HG03097 (cell line): ENCODE data around the gene TBX1.
"Not testable (repeated sequence)": the region's sequence is repeated elsewhere in the genome, so short reads cannot be mapped to it uniquely, and the experiment has no call there.

Source experiments
- ATAC-seq: cut with Tn5 transposase; IDR thresholded peaks from one replicate; pipeline ENCODE4 v1.9.1; 2021; ENCODE audit not compliant: unreplicated experiment, low FRiP score

TBX1 gene

DNA sequence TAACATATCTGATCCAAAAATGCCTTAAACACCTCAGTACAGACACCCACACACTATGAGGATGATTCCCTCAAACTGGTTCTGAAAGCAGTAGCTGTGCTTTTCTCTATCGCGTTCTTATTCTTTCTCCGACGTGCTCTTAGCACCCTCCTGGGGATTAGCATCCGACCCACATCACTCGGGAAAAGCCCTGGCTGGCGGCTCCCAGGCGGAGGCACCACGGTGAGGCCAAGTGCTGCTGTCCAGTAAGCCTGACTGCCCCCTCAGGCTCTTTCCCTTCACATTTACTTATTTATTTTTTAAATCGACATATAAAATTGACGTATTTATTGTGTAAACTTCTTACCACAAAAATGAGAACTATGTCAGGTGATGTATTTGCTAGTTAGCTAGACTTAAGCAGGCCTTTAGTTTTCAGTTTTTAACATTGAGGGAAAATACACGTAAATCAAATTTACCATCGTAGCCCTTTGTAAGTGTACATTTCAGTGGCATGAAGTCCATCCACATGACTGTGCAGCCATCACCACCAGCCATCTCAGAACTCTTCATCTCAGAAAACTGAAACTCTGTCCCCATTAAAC, 19.2 kb downstream of the TBX1 start:
- no peak for ATAC-seq

DNA sequence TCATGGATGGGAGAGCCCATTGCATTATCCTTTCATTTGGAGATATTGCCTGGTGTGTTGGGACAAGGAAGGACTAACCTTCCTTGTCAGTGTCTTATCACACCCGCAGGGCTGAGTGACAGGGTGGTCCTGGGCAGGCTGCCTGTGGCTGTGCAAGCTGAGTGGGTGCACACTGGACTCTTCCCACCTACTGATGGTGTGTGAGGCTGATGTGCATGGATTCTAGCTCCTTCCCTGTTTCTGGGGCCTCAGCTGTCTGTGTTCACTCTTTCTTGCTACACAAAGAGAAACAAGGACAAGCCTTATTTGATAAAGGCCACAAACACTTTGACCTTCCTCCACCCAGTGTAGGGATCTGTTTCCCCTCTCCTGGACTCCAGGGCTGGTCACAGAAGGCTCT, 22.0 kb downstream of the TBX1 start:
- ATAC-seq: no peak

DNA sequence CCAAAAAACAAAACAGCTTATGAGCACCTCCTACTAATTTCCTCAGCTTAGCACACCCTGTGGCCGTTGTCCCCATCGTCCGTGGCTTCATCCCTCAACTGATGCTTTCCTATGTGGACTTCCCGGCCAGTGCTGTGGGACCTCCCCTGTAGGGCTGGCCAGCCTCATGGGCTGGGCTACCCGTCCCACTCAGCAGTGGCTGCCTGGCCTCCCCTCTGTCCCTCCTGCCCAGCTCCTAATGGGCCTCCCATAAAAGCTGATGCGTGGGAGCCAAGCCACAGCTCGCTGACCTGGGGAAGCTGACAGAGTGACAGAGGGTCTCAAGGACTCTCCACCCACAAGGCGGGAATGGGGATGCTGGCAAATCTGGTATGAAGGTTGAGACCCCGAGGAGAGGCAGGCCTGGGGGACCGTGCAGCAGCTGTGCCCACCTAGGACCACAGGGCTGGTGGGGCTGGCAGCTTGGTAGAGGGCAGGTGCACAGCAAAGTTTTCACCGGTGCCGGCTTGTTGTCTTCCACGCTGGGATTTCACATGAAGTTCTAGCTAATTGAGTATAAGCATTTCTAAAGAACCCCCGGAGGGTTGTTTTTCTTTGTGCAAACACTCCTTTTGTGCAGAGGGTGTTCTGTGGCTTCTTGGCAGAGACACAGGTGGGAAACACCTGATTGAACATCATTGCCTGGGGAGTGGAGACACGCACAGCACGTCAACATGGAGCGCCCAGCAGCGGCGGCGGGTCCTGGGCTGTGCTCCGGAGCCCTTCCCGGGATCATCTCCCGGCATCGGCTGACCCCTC, 23.2 kb downstream of the TBX1 start:
- no peak for ATAC-seq

DNA sequence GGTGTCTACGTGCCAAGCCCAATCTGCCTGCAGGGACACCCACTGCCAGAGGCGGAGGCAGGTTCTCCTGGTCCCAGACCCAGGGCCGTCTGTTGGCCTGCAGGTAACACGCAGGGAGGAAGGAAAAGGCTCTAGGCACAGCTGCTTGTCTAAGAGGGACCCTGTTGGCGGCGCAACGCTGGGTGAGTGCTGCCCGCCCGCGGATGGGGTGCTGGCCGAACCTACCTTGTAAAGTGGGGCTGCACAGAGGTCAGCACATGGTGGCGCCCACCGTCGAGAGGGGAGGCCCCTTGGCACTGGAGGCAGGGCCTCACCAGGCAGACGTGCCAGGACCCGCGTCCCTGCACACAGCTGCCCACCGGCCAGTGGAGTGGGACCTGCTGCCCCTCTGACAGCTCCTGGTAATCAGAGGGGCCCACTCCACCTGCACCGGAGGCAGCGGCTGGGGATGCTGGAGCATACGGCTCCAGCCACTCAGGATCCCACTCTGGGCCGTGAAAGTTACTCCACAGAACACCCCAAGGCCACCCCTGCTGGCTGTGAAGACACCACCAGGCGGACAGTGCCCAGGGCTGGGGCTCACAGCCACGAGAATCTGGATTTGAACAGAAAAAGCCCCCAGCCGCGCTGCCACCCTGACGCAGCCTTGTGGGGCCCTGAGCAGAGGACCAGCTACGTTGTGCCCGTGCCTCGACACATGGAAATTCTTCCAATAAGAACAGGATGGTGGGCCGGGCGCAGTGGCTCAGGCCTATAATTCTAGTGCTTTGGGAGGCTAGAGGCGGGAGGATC, 24.0 kb downstream of the TBX1 start:
- no peak for ATAC-seq

DNA sequence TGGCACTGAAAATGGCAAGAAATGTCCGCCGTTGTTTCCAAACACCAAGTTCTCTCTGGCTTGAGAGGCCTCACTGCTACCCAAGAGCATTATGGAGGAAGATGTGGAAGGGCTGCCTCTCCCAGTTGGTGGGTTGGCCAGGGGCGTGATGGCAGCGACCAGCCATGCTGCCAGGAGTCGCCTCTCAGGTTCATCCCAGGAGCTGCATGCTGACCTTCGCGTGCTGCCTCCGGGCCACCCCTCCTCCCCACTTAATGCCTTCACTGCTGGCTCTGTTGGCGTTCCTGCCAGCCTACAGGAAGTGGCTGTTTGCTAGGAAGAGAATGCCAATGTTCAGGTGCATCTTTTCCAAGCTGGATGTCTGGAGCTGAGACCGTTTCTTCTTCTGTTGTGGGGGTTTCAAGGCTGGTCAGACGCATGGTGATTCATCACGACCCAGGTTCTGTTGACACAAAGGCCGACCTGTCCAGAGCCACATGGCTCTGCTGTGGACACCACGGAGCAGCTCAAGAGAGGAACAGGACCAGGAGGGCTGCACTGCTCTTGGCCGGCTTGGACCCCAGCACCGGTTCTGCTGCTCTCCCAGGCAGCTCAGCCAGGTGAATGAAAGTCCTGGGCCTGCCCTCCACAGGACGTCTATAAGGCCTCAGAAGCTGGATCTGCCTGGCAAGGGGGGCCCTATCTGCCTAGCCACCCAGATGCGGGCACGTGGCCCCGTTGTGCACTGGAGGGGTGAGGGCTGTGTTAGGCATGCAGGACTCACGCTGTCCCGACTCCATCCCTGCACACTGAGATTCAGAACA, 25.1 kb downstream of the TBX1 start:
- no peak for ATAC-seq

DNA sequence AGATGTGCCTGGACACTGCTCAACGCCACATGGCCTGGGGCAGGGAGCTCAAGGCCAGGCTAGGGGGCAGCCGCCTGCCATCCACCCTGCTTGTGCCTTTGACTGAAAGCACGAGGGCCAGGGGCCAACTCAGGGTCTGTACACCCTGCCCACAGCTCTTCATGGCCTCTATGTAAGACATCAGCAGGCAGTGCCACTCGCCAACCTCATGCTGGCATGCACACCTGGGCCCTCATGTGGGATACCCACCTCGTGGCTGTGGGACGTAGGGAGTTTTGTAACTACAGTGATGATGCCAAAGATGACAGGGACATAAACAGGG, 25.6 kb downstream of the TBX1 start:
- ATAC-seq: no peak

DNA sequence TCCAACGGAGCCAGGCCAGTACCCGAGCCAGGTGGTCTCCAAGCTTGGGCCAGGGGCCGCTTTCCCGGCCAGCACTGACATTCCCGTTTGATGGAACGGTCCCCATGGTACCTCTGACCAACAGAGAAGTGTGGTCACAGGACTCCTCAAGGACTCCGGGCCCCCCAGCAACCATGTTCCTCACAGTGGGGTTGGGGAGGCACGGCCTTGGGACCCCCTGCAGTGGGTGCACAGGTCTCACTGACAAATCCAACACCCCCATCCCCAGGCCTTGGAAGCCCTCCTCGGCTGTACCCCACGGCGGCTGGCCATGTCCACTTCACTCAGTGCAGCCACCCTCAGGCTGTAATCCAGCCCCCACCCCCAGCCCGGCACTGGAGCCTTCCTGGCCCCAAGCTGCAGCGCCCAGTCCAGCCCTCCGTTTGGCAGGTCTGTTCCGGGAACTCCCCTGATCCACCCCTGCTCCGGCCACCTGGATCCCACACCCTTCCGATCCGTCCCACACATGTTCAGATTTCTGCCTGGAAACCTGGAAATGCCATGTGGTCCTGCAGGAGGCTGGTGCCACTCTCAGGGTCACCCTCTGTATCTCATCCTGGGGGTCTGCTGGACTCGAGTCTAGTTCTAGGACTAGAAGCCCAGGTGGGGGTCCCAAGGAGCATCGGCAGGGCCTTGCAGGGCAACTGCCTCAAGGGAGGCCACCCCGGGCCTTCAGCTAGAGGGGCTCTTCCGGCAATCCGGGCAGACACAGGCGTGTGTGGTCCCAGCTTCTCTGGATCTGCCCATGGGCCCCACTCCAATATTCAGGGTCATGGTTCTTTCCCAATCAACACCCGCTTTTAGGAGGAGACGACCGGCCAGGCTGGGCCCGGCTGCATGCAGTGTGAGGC, 26.6 kb downstream of the TBX1 start:
- no peak for ATAC-seq

DNA sequence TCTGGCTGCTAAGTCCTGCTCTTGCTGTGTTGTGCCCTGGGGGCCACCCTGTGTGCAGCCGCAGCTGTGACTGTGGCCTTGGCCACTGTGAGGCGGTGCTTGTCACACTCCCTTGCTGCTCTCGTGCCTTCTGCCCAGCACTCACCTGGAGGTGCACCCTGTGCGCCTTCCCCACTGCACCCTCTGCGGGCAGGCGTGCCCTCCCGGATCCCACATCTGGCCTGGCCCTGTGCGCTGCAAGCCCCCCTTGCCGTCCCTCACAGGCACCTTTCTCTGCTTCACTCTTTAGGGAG, 27.2 kb downstream of the TBX1 start:
- no peak for ATAC-seq

DNA sequence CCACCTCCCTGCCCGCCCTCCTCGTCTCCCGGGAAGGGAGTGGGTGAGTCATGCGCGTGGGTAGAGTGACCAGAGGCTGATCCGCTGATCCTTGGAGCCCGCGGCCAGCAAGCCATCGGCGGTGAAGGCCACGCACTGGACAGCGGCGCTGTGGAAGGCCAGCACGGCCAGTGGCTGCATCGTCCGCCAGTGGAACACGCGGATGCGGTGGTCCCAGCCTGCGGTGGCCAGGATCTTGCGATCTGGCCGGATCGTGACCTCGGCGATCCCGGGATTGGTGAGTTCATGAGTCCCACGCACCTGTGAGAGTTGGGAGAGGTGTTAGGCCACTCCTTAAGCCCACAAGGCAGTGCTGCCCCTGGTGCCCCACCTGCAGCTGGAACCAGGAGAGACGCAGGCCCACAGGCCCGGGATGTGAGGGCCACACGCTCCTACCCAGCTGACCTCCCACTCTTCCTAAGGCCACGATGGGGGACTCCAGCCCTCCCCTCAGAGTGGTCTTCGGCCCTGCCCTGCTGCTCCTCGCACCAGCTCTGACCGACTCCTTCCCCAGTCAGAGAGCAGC, 28.2 kb downstream of the TBX1 start:
- ATAC-seq: no peak

DNA sequence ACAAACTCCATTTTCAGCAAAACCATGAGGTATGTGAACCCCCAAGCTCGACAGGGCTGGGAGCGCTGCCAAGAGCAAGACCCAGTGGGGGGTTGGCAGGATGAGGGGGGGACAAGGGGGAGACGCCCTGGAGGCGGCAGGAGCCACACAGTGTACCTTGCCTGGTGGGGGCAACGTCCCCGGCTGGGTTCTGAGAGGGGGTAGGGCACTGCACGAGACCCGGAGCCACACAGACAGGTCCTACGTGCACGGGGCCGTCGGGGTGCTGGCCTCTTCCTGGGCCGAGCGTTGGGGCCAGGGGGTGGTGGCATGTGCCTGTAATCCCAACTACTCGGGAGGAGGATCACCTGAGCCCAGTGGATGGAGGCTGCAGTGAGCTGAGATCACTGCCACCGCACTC, 28.8 kb downstream of the TBX1 start:
- ATAC-seq: no peak

DNA sequence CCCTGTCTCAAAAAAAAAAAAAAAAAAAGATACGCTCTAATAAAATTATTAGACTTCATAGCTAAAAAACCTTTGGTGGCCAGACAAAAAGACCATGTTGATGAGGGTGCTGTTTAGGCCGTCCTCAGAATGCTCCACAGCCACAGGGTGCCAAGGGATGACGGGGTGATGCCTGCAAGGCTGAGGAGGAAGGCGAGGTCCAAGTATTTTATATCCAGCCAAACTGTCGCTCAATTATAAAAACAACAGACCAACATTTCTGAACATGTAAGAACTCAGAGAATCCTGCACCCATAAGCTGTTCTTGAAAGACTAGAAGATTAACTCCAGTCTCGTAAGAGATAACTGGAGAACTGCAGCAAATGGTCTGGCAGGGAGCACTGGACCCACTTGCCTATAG, 29.2 kb downstream of the TBX1 start:
- ATAC-seq: no peak

DNA sequence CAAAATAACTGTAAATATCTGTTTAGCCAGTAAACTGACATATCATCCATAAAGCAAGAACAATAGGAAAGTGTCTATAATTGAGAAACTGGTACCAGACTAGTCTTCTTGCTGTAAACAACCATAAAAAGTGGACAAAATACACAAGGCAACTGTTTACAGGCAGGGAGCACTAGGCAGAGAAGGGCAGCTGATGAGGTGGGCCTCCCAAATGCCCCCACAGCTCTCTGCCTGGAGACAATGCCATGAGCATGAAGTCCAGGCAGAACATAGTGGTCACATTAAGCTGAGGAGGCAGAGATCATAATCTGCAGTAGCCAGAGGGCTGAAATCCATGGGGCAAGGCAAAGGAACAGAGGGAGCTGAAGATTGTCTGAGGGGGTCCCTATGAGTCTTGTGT, 30.7 kb downstream of the TBX1 start:
- ATAC-seq: no peak

DNA sequence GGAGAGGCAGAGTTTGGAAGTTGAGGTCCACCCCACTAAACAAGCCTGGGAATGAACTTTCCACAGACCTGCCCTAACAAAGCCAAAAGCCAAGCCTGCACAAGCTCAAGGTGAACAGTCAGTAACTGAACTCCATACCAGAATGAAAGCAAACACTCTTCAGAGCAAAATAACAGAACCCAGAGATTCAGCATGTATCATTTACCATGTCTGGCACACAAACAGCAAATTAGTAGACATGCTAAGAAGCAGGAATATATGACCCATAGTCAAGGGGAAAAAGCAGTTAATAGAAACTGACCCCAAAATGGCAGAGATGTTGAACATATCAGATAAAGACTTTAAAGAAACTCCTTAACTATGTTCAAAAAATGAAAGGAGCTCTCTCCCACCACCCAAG, 31.3 kb downstream of the TBX1 start:
- no peak for ATAC-seq

DNA sequence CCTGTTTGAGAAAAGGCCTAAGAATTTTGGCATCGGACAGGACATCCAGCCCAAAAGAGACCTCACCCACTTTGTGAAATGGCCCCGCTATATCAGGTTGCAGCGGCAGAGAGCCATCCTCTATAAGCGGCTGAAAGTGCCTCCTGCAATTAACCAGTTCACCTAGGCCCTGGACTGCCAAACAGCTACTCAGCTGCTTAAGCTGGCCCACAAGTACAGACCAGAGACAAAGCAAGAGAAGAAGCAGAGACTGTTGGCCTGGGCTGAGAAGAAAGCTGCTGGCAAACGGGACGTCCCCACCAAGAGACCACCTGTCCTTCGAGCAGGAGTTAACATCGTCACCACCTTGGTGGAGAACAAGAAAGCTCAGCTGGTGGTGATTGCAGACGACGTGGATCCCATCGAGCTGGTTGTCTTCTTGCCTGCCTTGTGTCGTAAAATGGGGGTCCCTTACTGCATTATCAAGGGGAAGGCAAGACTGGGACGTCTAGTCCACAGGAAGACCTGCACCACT, 31.9 kb downstream of the TBX1 start:
- not testable (repeated sequence) for ATAC-seq

DNA sequence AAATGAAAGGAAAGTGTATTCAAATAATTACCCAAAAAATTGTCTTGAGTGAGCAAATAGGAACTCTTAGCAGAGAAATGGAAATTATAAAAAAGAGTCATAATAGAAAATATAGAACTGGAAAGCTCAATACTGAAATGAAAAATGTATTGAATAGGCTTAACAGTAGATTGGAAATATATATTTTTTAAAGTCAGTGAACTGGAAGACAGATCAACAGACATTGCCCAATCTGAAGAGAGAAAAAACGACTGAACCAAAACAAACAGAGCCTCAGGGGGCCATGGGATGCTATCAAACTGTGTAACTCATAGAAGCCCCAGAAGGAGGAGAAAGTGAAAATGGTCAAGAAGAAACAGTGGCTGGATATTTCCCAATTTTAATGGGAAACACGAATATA, 32.6 kb downstream of the TBX1 start:
- no peak for ATAC-seq

DNA sequence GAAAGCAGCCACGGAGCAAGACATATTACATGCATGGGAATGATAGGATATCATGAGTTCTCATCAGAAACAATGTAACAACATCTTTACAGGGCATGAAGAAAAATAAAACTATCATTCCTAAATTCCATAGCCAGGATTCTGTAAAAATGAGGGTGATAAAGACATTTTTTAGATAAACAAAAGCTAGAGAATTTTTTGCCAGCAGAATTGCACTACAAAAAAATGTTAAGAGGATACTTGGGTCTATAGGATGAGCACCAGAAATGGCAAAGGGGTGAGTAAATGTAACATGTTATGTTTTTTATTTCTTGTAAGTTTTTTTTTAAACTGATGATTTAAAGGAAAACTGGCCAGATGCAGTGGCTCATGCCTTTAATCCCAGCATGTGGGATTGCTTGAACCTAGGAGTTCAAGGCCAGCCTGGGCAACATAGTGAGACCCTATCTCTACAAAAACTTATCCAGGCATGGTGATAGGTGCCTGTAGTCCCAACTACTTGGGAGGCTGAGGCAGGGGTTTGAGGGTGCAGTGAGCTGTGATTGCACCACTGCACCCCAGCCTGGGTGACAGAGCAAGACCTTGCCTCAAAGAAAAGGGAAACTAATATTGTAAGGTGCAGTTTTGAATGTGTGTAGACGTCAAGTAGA, 33.2 kb downstream of the TBX1 start:
- no peak for ATAC-seq

DNA sequence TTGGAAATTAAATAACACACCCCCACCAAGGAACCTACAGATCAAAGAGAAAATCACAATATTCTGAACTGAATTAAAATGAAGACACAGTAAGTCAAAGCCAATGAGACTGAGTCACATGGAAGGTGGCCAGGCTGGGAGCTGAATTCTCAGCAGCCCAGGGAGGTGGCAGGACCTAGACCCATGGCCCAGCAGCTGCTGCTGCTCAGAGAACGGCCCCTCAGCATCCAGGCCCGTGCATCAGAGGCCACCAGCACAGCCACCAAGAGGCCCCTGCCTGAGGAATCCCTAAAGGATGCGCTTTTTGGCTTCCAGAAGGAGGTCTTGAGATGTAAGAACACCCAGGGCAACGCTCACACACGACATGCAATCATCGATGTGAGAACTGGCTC, 35.0 kb downstream of the TBX1 start:
- no peak for ATAC-seq

DNA sequence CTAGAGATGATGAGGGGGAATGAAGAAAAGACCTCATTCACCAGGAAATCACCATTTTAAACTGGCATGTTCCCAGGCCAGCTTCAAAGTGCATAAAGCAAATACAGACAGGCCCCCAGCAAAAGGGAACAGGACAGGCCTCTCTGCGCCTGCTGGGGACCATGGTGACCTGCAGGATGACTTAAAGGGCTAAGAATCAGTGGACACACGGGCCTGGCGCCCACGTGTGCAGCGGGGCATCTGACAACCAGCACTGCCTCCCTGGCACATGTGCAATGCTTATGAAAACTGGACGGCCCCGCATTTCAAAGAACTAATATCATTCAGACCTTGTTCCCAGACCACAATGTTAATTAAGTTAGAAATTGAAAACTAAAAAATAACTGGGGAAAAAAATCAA, 35.6 kb downstream of the TBX1 start:
- ATAC-seq: no peak
